Activated CD8-positive, alpha-beta memory T cell treated with anti-CD3 and anti-CD28 coated beads, Interleukin-2, amount 10 ng/mL, durations not matched to agents 7 days and 5 days (primary cell): Measurements from ENCODE around the gene MLXIP. TPM values are rescaled to one million over a fixed set of nuclear protein-coding genes. Genes with fewer than 3 reads are reported as not detected.
"Not testable (repeated sequence)": the region's sequence is repeated elsewhere in the genome, so short reads cannot be mapped to it uniquely, and the experiment has no call there.

Experiments used
- ATAC-seq: fragments of 150-1000 bp; cut with Tn5 transposase; one replicate; pipeline ENCODE4 v1.10.0; 2021; ENCODE audit warnings: moderate library complexity
- CTCF ChIA-PET: fragments of 350-600 bp; sonication (Branson Sonifier 250); formaldehyde crosslinking; loops from one replicate; lab custom pipeline; 2021; ENCODE audit warnings: antibody characterized with exemption; lab: Charles Lee
- DNase-seq: peaks from one replicate; pipeline ENCODE4 v3.0.0-alpha.2; 2020
- H3K27ac Mint-ChIP-seq: one replicate; pipeline ENCODE4 v1.8.0; 2021; ENCODE audit warnings: mild to moderate bottlenecking, mixed read lengths
- H3K27me3 Mint-ChIP-seq: one replicate; pipeline ENCODE4 v1.8.0; 2021; ENCODE audit warnings: mixed read lengths
- H3K36me3 Mint-ChIP-seq: one replicate; pipeline ENCODE4 v1.8.0; 2021; ENCODE audit warnings: mild to moderate bottlenecking, mixed read lengths
- H3K4me1 Mint-ChIP-seq: one replicate; pipeline ENCODE4 v1.8.0; 2021; ENCODE audit warnings: mixed read lengths
- H3K4me3 Mint-ChIP-seq: one replicate; pipeline ENCODE4 v1.8.0; 2021; ENCODE audit warnings: mild to moderate bottlenecking, moderate library complexity, mixed read lengths
- H3K9me3 Mint-ChIP-seq: one replicate; pipeline ENCODE4 v1.8.0; 2022; ENCODE audit warnings: low read depth, mixed read lengths
- total RNA-seq, 2 experiments: library from RNA; stranded (reverse); gene quantifications; one replicate each; pipeline ENCODE4 v1.2.3, GENCODE V29; 2021

Gene MLXIP
- total RNA-seq, 2 experiments from 2014 or later, result 36.1 to 36.4 TPM

- no peak for DNase-seq
- H3K4me3 Mint-ChIP-seq, result no peak overlapping the region
- no peaks in the 10 kb centered on the region for H3K27me3 Mint-ChIP-seq
- no peak for ATAC-seq
- no peaks in the 10 kb centered on the region for H3K9me3 Mint-ChIP-seq
- H3K36me3 Mint-ChIP-seq, result peaks cover 4% of the 10 kb centered on the region
- H3K4me1 Mint-ChIP-seq, result peaks cover 41% of the 10 kb centered on the region
- no peak overlapping the region for H3K27ac Mint-ChIP-seq
- CTCF ChIA-PET, result interaction anchor here (1.0 to 3.6 kb wide), 4 partner anchors 10 to 43 kb away, joined by 4 to 18 read pairs (median 12); no protein-coding TSS in a partner anchor
Observed at GRCh38 chr12:122097927-122098756, 19.6 kb downstream of the MLXIP start.

DNA sequence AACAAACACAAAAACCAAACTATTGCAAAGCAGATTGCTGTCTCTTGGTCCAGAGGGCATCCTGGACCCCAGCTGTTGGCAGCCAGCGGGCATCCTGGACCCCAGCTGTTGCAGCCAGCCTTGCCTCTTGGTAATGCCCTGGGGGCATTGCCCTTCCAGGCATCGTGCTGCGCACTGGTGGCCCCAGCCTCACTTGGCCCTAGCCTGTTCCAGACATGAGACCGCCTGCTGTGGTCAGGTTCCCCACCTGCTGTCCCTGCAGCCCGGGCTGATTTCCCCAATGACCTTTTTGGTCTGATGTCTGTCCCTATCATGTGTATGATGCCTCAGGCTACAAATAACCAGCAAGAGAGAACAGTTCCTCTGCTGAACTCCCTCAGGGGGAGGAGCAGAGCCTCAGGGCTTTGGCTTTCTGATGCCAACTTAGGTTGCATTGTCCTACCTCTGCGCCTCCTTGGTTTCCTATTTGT, 20.8 kb downstream of the MLXIP start:
- CTCF ChIA-PET, result interaction anchor here (0.9 to 3.6 kb wide), 6 partner anchors 9 to 76 kb away, joined by 3 to 18 read pairs (median 4); no protein-coding TSS in a partner anchor
- no peak overlapping the region for H3K4me3 Mint-ChIP-seq
- DNase-seq, result no peak
- H3K27me3 Mint-ChIP-seq, result no peaks in the 10 kb centered on the region
- ATAC-seq, result no peak
- H3K36me3 Mint-ChIP-seq, result peaks cover 4% of the 10 kb centered on the region
- H3K27ac Mint-ChIP-seq, result peak overlapping the region; percentile 75
- peaks cover 44% of the 10 kb centered on the region for H3K4me1 Mint-ChIP-seq
- no peaks in the 10 kb centered on the region for H3K9me3 Mint-ChIP-seq

DNA sequence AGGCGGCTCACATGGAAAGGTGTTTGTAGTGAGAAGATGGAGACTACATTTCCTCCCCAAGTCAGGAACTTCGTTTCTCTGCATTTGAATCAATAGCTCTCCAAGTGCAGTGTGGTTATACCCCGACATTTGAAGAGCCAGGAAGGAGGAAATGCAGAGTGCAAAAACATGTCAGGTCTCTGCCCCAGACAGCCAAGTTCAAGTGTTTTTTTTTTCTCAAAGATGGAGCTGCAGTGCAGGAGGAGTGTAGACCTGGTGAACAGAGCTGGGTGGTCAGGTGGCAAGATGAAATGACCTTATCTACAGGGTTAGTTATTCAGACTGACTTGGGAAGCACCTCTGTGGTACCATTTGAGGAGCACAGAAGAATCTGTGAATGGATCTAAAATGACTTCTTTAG, 21.3 kb downstream of the MLXIP start:
- peaks cover 48% of the 10 kb centered on the region for H3K4me1 Mint-ChIP-seq
- peak overlapping the region; percentile 13 for H3K4me3 Mint-ChIP-seq
- H3K36me3 Mint-ChIP-seq, result peaks cover 4% of the 10 kb centered on the region
- no peak for DNase-seq
- H3K27ac Mint-ChIP-seq, result peak overlapping the region; percentile 75
- peak; percentile 32 for ATAC-seq
- no peaks in the 10 kb centered on the region for H3K27me3 Mint-ChIP-seq
- no peaks in the 10 kb centered on the region for H3K9me3 Mint-ChIP-seq
- CTCF ChIA-PET, result interaction anchor here (0.6 to 3.6 kb wide), 7 partner anchors 9 to 77 kb away, joined by 3 to 18 read pairs (median 4); no protein-coding TSS in a partner anchor

DNA sequence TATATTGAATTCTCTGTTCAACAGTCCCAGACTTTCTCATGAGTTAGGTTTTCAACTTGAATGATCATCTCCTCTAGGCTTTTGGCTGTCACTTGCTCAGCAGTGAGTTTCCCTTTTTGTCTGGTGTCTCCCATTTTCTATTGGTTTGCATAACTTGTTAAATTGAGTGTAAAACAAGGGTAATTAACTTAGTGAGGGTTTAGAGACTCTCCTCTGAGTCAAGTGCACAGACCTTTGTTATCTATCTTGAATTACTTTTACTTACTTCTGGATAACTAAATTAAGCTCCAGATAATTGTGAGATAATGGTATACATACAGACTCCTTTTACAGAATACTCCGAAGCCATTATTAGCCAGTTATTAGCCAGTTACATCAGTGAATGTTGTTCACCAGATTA, 22.0 kb downstream of the MLXIP start:
- CTCF ChIA-PET, result interaction anchor here (1.1 to 3.6 kb wide), 5 partner anchors 19 to 77 kb away, joined by 4 to 18 read pairs (median 5); no protein-coding TSS in a partner anchor
- ATAC-seq, result no peak
- Mint-ChIP-seq H3K9me3 (no peaks in the 10 kb centered on the region), H3K27ac (peak overlapping the region; percentile 7), H3K4me3 (no peak overlapping the region), H3K36me3 (peaks cover 4% of the 10 kb centered on the region), H3K4me1 (peaks cover 50% of the 10 kb centered on the region), H3K27me3 (no peaks in the 10 kb centered on the region)
- DNase-seq, result no peak

DNA sequence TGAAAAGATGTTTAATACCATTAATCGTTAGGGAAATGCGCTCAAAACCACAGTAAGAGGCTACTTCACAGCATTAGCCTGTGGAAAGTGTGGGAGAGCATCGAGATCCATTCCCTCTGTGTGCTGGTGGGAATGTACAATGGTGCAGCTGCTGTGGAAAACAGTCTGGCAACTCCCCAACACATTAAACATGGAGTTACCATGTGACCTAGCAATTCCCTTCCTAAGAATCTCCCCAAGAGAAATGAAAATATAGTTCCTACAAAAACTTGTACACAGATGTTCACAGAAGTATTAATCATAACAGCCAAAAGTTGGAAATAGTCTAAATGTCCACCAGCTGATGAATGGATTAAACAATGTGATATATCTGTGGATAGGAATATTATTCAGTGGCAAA, 23.8 kb downstream of the MLXIP start:
- Mint-ChIP-seq H3K36me3 (peaks cover 5% of the 10 kb centered on the region), H3K4me1 (peaks cover 63% of the 10 kb centered on the region), H3K4me3 (no peak overlapping the region), H3K9me3 (no peaks in the 10 kb centered on the region), H3K27ac (no peak overlapping the region), H3K27me3 (no peaks in the 10 kb centered on the region)
- ATAC-seq (no peak), DNase-seq (no peak)
- CTCF ChIA-PET, result interaction anchor here (0.8 to 2.3 kb wide), 3 partner anchors 20 to 48 kb away, joined by 3 to 6 read pairs (median 3); no protein-coding TSS in a partner anchor

GRCh38 chr12:122104844-122105243, 26.3 kb downstream of the MLXIP start:
- H3K4me1 Mint-ChIP-seq, result peaks cover 59% of the 10 kb centered on the region
- H3K9me3 Mint-ChIP-seq, result no peaks in the 10 kb centered on the region
- DNase-seq (no peak), ATAC-seq (no peak)
- peaks cover 7% of the 10 kb centered on the region for H3K36me3 Mint-ChIP-seq
- CTCF ChIA-PET, result interaction anchor here (1.5 to 2.1 kb wide), 3 partner anchors 18 to 86 kb away, joined by 5 to 10 read pairs (median 5); no protein-coding TSS in a partner anchor
- no peak overlapping the region for H3K4me3 Mint-ChIP-seq
- peak overlapping the region; percentile 7 for H3K27ac Mint-ChIP-seq
- no peaks in the 10 kb centered on the region for H3K27me3 Mint-ChIP-seq

DNA sequence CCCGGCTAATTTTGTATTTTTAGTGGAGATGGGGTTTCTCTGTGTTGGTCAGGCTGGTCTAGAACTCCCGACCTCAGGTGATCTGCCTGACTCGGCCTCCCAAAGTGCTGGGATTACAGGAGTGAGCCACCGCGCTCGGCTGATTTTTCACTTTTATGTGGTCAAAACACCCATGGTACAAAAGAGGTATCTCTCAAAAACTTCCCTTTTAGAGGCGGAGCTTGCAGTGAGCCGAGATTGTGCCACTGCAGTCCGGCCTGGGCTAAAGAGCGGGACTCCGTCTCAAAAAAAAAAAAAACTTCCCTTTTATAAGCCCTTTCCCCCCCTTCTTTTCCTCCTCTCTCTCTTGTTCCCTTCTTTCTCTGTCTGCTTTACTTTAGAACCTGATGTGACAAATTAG, 26.9 kb downstream of the MLXIP start:
- not testable (repeated sequence) for ATAC-seq, DNase-seq
- peaks cover 56% of the 10 kb centered on the region for H3K4me1 Mint-ChIP-seq

GRCh38 chr12:122106843-122107242, 28.3 kb downstream of the MLXIP start:
- DNase-seq, result no peak
- Mint-ChIP-seq H3K27ac (no peak overlapping the region), H3K4me3 (no peak overlapping the region), H3K4me1 (peaks cover 53% of the 10 kb centered on the region), H3K27me3 (no peaks in the 10 kb centered on the region), H3K36me3 (peaks cover 7% of the 10 kb centered on the region), H3K9me3 (no peaks in the 10 kb centered on the region)
- CTCF ChIA-PET, result interaction anchor here (1.0 to 5.5 kb wide), 3 partner anchors 17 to 52 kb away, joined by 5 to 32 read pairs (median 9); no protein-coding TSS in a partner anchor
- ATAC-seq, result no peak

More for the DNA sequence above, 26.9 kb downstream of the MLXIP start:
- not testable (repeated sequence) for H3K4me3 Mint-ChIP-seq, H3K27ac Mint-ChIP-seq, H3K9me3 Mint-ChIP-seq, H3K27me3 Mint-ChIP-seq, H3K36me3 Mint-ChIP-seq
- CTCF ChIA-PET, result interaction anchor here (0.8 to 2.1 kb wide), 3 partner anchors 18 to 38 kb away, joined by 3 to 10 read pairs (median 5); no protein-coding TSS in a partner anchor

- H3K27ac Mint-ChIP-seq, result no peak overlapping the region
- H3K9me3 Mint-ChIP-seq, result no peaks in the 10 kb centered on the region
- CTCF ChIA-PET, result interaction anchor here (1.0 to 5.5 kb wide), 3 partner anchors 16 to 53 kb away, joined by 5 to 32 read pairs (median 9); no protein-coding TSS in a partner anchor
- no peak for DNase-seq
- no peaks in the 10 kb centered on the region for H3K27me3 Mint-ChIP-seq
- ATAC-seq, result no peak
- peaks cover 7% of the 10 kb centered on the region for H3K36me3 Mint-ChIP-seq
- H3K4me3 Mint-ChIP-seq, result no peak overlapping the region
- peaks cover 54% of the 10 kb centered on the region for H3K4me1 Mint-ChIP-seq
Observed at GRCh38 chr12:122107261-122107660, 28.7 kb downstream of the MLXIP start.

GRCh38 chr12:122111089-122111641, 32.6 kb downstream of the MLXIP start:
- CTCF ChIA-PET, result interaction anchor here (1.3 to 5.5 kb wide), 4 partner anchors 8 to 57 kb away, joined by 3 to 32 read pairs (median 8); no protein-coding TSS in a partner anchor
- no peak for DNase-seq
- H3K36me3 Mint-ChIP-seq, result peaks cover 2% of the 10 kb centered on the region
- peaks cover 35% of the 10 kb centered on the region for H3K4me1 Mint-ChIP-seq
- H3K9me3 Mint-ChIP-seq, result no peaks in the 10 kb centered on the region
- H3K4me3 Mint-ChIP-seq, result no peak overlapping the region
- no peak for ATAC-seq
- no peaks in the 10 kb centered on the region for H3K27me3 Mint-ChIP-seq
- no peak overlapping the region for H3K27ac Mint-ChIP-seq

DNA sequence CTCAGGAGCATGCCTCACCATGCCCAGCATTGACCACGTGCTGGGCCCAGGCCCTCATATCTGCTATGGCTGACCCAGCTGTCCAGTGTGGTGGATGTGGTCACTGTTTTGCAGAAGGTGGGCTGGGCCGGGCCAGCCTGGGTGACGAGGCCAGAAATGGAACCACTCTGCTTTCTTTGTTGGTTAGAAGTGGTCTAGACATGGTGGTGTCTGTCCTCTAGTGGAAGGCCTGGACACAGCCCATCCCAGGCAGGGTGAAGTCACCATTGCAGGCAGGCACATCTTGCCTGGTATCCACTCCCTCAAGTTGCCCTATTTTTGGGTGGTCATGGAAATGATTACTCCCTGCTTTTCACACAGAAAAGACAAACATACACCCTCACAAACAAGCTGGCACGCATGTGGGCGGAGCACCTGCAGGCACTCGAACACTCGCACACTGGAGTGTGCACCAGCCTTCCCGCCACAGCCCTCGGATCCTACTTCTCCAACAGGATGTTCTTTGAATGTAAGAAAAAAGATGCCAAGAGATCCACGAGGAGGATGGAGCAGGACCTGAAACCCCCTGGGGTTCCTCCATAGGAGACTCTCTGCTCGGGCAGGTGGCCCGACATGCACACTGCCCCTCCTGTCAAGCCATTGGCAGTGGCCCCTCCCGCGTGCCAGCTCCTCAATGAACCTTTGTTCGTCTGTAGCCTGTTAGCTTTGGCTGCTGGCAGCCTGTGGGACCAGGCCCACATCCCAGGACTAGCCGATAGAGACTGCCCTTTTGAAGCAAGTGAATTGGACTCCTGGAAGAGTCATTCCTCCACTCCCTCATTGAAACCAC, 38.4 kb downstream of the MLXIP start:
- H3K27me3 Mint-ChIP-seq, result no peaks in the 10 kb centered on the region
- H3K27ac Mint-ChIP-seq, result no peak overlapping the region
- DNase-seq, result no peak
- peaks cover 6% of the 10 kb centered on the region for H3K4me1 Mint-ChIP-seq
- no peak for ATAC-seq
- H3K9me3 Mint-ChIP-seq, result no peaks in the 10 kb centered on the region
- H3K4me3 Mint-ChIP-seq, result no peak overlapping the region
- CTCF ChIA-PET, result interaction anchor here (1.1 to 1.2 kb wide), 2 partner anchors 61 to 63 kb away, joined by 3 to 6 read pairs; no protein-coding TSS in a partner anchor
- H3K36me3 Mint-ChIP-seq, result no peaks in the 10 kb centered on the region

DNA sequence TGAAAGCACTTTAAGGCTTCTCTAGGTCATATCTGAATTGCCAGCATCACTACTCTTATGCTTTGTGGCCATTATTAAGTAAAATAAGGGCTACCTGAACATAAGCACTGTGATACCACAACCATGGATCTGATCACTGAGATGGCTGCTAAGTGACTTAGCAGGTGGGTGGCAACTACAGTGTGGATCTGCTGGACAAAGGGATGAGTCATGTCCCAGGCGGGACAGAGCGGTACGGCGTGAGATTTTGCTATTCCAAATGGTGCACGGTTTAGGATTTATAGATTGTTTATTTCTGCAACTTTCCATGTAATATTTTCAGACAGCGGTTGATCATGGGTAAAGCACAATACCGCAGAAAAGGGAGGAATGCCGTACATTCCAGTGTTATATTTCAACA, 39.4 kb downstream of the MLXIP start:
- ATAC-seq (no peak), DNase-seq (no peak)
- Mint-ChIP-seq H3K27ac (no peak overlapping the region), H3K4me1 (peaks cover 8% of the 10 kb centered on the region), H3K9me3 (no peaks in the 10 kb centered on the region), H3K4me3 (no peak overlapping the region), H3K27me3 (no peaks in the 10 kb centered on the region), H3K36me3 (no peaks in the 10 kb centered on the region)
- CTCF ChIA-PET, result interaction anchor here (1.1 to 1.2 kb wide), 2 partner anchors 62 to 64 kb away, joined by 3 to 6 read pairs; no protein-coding TSS in a partner anchor
